Prostate gland (tissue), 2 donors: ENCODE measurements around the gene LBHD2.

Experiments
- CTCF ChIP-seq, 4 experiments: fragments of 200-600 bp in 2 of 4; fragments of 450-650 bp in 2 of 4; sonication (generic) in 2 of 4; IDR thresholded peaks; 1 replicate in 3 of 4; 2 replicates in 1 of 4; pipeline ENCODE4 v1.5.1; 2016 to 2019; ENCODE audit warnings: antibody characterized with exemption in 4 of 4, mild to moderate bottlenecking in 2 of 4, moderate library complexity in 2 of 4
- POLR2AphosphoS5 ChIP-seq: sonication (generic); formaldehyde crosslinking; IDR thresholded peaks from one replicate; pipeline ENCODE4 v1.6.1; 2017; ENCODE audit warnings: antibody characterized with exemption

- TF ChIP-seq CTCF (IDR thresholded peaks at IDR 0.05): no peak
- no peak for TF ChIP-seq POLR2AphosphoS5
Measured at GRCh38 chr14:103122947-103123633, 39.1 kb downstream of the LBHD2 start, which contains the start of gene TNFAIP2.
